A673 (cell line): Measurements from ENCODE around the gene SLC25A45.

ENCODE experiments used
- CTCF ChIP-seq: fragments of 300-800, 200-600 bp; sonication (generic); conservative IDR thresholded peaks from 2 replicates; pipeline ENCODE4 v1.5.1; 2017; ENCODE audit warnings: low read depth, mild to moderate bottlenecking, antibody characterized with exemption, low read length, moderate library complexity, mixed read lengths
- EZH2 ChIP-seq: fragments of 200-600 bp; sonication (generic); IDR thresholded peaks from 2 replicates; pipeline ENCODE4 v1.6.1; 2017; ENCODE audit warnings: borderline replicate concordance, low read depth, mild to moderate bottlenecking, mixed read lengths, antibody characterized with exemption, low read length; ENCODE audit not compliant: poor library complexity, severe bottlenecking

GRCh38 chr11:65418431-65418680 lies 35.9 kb upstream of the SLC25A45 start:
- TF ChIP-seq CTCF (no peak), EZH2 (no peak)
